Activated T-helper 1 cell treated with anti-CD3 and anti-CD28 coated beads, Interleukin-2, amount 50 U/mL, for 16 hours (primary cell): ENCODE measurements around the gene TMEM179.
A peak's percentile ranks its signal among the peaks of the same experiment; 100 is the strongest.
"Not testable (repeated sequence)": the region's sequence is repeated elsewhere in the genome, so short reads cannot be mapped to it uniquely, and the experiment has no call there.

Experiments used
- DNase-seq, 2 donors: peaks; one replicate each; pipeline ENCODE4 v3.0.0-alpha.2; 2020; ENCODE audit warnings: low read depth in 1 of 2, low spot score in 1 of 2

TMEM179 gene

DNA sequence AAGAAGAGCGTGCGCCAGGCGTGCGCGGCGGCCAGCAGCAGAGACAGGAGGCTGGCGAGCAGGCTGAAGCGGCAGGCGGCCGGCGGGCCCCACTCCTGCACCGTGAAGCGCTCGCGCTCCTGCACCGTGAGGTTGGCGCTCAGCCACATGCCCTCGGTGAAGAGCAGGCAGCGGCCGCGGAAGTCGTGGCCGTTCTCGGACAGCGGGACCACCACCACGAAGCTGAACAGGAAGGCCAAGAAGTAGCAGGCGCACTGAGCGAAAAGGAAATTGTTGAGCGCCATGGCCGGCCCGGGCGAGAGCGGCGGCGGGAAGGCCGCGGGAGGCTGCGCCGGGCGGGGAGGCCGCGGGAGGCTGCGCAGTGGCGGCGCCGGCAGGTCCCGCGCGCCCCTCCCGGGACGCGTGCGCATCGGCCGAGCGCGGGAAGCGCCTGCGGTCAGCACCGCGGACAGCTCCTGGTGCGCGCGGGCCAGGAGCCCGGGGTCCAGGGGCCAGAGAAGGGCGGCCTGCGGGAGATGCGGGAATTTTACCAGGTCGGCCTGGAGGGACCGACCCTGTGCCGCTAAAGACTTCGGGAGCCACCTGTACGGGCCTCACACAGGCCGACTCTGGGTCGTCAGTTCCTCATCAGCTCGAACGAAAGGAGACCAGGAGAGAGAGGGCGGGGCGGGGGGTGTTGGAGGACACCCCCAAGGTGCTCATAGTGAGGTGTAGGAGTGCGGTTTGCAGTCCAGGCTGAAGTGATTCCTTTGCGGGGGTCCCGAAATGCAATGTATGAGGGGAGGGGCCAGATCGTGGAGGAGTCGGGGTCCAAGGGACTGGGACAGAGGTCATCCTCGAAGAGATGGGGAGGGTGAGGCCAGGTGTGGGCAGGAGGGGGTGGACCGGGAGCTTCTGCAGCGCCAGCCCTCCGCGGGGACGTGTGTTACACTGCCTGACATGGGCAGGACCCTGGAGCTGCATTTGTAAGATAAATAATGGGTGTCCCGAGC is at the start of gene TMEM179:
Gene TMEM179, minus strand, starts transcription at position 315 of the 992 bp plus-strand sequence. Its CDS starts 31 bp downstream, at position 284.
- no peak for DNase-seq

DNA sequence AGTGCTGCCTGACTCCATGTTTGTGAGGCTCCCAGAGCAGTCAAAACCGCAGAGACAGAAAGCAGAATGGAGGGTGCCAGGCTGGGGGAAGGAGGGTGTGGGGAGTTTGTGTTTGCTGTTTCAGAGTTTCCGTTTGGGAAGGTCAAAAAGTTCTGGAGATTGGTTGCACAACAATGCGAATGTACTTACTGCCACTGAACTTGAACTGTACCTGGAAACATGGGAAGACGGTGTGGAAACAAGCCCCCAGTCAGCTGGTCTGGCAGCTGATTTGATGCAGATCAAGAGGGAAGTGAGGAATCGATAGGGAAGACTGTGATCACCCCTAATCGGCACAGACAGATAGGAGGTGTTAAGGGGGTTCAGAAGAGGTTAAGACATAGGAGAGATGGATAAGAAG is 49.5 kb upstream of the TMEM179 start:
- no peak for DNase-seq

DNA sequence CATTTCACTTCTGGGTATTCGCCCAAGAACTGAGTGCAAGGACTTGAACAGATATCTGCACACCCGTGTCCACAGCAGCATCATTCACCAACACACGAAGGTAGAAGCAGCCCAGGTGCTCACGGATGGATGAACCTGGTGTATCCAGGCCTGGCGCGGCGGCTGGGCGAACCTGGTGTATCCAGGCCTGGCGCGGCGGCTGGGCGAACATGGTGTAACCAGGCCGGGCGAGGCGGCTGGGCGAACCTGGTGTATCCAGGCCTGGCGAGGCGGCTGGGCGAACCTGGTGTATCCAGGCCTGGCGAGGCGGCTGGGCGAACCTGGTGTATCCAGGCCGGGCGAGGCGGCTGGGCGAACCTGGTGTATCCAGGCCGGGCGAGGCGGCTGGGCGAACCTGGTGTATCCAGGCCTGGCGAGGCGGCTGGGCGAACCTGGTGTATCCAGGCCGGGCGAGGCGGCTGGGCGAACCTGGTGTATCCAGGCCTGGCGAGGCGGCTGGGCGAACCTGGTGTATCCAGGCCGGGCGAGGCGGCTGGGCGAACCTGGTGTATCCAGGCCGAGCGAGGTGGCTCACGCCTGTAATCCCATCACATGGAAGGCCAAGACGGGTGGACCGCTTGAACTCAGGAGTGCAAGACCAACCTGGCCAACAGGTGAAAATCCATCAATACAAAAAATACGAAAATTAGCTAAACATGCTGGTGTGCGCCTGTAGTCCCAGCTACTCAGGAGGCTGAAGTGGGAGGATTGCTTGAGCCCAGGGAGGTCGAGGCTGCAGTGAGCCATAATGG is 48.8 kb upstream of the TMEM179 start:
- DNase-seq: not testable (repeated sequence)

DNA sequence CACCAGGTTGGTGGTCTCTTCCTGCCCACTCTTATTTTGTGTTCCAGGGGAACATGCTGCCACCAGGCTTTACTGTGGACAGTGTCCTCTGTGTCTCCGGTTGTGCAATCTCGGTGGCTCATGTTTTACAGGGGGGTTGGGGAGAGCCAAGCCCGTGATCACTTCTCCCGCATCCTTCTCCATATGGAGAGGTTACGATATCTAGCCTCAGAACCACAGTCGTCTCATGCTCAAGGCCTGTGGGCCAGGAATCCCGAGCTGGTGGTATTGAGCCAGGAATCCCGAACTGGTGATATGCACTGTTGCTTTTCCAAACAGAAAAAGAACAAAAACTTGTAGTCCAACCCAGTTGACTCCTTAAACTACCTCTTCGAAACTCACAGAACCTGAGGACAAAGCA is 47.8 kb upstream of the TMEM179 start:
- DNase-seq: no peak

DNA sequence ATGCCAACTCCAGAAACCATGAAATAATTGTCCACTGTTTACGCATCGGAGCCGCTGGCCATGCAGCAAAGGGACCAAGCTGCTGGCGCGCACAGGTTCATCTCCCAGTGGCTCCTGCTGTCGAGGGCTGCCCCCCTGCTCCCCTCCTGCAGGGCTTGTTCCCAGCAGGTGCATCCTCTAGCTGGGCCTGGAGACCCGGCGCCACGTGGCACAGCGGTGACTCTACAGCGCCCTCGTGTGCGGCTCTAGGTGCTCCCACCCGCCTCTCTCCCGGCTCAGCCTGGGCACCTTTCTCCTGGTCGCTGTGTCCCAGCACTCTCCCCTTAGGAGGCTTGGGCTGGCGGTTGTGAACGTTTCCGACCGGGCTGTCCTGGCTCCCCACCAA is 47.3 kb upstream of the TMEM179 start:
- no peak for DNase-seq

DNA sequence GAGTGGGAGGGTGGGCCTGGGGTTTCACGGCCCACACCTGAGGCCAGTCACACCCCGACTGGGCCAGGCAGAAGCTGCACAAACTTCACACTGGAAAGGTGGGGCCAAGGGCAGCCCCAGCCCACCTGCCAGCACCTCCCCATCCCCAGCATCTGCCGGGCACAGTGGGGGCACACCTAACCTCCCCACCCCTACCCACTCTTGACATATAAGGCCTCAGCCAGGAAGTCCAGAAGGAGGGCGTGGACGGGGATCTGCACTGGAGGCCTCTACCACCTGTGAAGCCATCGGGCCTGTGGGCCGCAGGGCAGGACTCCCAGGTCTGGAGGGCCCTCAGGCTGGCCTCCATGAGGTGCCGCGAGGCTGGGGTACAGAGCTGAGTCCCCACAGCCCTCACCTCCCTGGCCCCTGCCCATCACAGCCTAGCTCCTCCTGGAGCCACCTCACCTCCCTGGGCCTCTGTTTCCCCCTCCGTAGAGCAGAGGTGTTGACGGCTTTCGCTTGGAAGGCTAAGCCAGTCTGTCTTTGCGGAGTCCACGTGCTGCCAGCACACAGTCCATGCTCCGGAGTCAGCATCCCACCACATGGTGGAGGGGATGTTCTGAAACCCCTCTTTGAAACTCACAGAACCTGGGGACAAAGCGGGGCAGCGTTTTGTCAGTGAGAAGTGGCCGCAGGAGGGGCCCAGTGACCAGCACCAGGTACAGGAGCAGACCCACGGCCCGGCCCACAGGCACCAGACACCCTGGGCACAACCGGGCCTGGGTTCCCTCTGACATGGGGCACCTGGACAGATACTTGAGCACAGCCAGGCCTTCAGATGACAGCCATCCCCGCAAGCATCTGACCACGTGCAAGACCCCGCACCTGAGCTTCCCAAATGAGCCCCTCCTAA is 46.7 kb upstream of the TMEM179 start:
- DNase-seq: no peak

DNA sequence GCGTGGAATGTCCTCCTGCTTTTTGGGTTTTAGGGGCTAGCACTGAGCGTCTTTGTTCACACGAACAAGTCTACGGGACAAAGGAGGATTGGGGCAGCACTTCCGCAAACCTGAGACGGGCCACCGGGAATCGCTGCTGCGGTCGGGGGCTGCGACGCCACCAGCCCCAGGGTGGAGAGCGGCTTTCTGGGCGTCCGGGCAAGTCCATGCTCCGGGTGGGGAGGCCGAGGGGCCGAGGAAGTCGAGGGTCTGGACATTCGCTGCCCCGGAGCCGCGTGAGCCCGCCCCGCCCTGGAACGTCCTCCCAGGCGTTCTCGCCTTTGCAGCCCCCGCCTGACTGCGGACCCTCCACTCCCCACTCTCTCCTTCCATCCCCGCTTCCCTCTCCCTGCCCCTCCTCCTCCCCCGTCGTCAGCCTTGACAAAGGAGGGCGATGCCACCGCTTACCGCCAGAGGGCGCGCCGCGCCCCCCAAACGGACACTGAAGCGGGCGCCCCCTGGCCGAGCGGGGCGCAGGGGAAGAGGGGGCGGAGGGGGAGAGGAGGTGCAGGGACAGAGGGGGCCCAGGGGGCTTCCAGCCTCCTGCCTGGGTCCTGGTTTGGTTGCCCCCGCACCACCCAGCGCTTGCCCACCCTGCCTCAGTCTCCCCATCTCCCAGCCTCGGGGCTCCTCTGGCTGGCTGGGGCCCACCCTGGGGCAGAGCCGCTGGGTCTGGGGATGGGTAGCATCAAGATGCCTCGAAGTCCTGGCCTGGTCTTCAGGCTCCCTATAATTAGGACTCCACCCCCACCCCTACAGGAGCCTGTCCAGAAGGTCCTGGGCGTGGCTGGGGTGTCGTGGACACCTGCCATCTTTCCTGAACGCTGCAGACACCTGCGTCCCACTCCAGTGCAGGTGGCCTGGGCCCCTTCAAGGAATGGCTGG is 45.7 kb upstream of the TMEM179 start:
- peak; percentile 34 for DNase-seq

DNA sequence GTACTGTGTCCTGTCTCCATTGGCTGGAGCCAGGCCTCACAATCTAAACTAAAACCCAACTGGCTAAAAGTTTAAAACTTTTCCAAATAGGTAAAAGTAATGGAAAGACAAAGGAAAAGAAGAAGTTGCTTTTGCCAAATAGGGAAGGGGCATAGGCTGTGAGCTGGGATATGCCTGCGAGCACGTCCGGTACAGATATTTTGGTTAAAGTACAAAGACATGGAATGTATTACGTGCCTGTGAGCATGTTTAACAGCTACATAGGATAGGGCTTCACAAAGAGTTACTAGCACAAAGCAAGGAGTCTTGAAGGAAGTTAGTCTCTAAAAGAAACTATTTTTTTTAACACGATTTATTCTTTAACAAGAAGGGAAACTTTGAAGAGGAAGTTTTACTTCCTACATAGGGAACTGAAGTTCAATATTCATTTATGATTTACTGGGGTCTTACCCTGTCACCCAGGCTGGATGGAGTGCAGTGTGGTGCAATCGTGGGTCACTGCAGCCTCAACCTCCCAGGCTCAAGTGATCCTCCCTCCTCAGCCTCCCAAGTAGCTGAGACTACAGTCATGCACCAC is 43.0 kb upstream of the TMEM179 start:
- no peak for DNase-seq

DNA sequence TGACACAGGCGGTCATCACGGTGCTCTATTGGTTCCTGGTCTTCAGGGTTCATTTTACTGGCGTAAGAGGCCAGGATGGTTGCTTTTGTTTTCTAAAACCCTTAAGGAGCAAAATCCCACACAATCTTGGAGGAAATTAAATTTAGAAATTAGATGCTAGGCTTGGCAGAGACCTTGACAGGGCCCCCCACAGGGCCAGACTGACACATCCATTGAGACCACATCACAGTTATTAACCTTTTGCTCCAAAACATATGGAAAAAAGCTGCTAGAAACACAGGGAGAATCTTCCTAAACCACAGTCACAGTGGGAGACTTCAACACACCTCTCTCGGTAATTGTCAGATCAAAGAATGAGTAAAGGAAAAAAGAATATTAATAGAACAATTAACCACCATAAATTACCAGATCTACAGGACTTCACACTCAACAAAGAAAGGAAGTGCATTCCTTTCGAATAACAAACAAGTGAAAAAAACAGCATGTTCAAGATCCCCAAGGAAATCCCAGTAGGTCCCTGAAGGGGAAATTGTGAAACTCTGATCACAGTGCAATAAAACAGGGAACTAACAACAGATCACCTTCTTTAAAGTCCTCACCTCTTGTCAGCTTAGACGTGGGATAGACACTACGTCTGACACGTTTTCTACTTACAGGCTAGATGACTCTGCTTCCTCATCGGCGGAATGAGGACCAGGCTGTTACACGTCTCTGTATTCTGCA is 40.2 kb upstream of the TMEM179 start:
- no peak for DNase-seq

DNA sequence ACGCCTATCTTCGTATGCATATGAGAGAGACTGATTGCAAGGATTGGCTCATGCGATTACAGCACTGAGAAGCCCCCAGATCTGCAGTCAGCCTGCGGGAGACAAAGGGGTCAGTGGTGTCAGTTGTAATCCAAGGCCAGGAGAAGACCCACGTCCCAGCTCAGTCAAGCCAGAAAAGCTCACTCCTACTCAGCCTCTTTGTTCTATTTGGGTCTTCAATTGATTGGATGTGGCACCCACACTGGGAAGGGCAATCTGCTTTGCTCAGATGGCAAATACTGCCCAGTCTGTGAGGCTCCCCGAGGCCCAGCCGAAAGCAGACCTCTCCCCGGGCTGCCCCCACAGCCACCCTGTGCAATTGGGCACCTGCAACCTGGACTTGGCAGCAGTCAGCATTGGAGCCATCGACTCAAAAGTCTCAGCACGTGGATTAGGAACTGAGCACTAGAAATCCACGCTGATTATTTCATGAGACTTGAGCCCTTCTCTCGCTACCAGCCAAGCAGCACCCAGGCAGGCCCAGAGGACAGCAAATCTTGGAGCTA is 39.6 kb upstream of the TMEM179 start:
- DNase-seq: no peak

DNA sequence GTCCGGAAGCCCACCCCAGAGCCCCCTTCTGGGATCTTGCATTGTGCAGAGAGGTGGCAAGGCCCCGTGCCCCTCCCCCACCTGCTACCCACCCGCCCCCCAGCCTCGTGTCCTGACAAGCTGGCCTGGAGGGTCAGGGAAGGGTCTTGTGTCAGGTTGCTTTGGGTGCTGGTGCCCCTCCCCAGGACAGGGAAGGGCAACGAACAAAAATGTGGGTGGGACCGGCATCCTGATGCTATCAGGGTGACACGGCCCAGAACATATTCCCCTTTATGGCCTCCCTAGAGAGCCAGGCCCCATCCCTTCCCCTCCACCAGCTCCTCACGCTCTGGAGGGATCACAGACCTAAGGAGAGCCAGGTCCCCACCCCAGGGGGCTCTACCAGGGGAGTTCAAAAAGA is 38.7 kb upstream of the TMEM179 start:
- DNase-seq: no peak

DNA sequence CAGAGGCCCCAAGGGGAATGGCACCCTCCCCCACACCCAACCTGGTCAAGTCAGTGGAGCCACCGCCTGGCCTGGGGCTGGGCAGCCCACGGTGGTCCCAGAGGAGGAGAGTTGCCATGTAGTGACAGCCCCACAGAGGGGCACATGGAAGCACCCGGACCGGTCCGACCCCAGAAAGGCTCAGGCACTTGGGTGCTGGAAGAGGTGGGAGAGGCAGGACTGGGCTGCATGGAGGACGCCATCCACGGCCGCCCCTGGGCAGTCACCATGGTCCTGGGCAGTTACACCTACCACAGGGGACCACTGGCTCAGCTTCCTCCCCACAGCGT is 37.9 kb upstream of the TMEM179 start:
- no peak for DNase-seq

DNA sequence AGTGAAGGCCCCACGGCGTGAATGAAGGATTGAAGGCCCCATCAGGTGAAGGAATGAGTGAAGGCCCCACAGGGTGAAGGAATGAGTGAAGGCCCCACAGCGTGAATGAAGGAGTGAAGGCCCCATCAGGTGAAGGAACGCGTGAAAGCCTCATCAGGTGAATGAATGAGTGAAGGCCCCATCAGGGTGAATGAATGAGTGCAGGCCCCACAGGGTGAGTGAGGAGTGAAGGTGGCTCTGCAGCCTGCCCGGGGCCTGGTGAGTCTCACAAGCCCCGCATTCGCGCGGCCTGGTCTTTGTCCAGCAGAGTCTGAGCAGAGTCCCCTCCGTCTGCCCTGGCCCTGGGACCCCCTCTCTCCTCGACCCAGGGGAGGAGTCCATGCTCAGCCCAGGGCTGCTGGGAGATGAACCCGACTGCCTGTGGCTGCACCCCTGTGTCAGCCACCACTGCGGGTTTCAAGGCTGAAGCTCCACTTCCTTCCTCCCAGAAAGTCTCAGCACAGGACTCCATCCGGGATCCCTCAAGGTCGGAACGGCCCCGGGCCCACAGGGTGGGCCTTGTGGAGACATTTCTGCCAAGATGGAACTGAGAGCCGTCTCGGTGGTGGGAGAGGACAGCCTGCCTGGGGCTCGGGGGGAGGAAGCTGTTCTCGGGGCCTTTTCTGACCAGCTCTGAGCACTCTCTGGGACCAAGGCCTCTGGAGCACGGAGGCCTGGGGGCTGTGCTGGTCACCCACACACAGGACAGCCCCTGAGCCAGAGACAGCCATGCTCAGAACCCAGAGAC is 37.4 kb upstream of the TMEM179 start:
- no peak for DNase-seq

DNA sequence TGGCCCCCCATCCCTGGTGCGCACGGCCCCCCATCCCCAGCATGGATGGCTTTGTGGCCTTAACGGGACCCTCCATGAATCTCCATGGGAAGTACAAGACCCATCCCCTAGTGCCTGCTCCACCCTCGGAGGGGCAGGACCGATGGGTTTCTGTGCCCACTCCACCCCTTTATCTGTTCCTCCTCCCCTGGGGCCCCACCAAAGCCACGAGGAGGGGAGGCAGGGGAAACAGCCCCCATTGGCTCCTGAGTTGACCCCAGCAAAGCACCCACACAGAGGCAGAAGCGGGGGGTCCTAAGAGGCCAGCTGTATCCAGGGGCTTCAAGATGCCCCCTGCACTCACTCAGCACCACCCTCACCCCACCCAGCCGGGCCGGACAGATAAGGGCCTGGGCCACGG is 36.1 kb upstream of the TMEM179 start:
- DNase-seq: no peak

DNA sequence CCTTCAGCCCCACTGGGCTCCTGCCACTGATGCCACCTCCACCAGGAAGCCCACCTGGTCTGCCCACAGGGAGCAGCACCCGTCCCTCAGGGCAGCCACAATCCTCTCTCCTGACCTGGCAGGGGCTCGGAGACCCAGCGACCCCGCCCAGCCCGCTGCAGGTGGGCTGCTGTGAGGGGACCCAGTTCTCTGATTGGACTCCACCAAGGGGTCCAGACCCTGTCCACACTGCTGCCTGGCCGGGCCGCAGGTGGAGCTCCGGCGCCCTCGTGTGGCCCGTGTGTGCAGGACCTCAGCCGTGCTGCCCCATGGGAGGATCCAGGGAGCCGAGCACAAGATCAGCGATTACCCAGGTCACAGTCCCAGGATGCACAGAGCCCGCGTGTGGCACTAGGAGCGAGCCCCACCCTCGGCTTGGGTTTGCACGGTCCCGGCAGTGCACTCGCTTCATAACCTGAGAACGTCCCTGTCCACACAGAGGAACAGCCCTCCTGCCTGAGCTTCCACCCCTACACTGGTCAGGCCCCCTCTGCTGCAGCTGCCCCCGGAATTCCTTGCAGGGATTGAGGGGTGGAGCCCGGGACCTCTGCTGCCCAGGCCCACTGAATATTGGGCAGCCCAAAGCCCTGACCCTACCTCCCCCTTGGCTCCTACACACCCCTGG is 35.4 kb upstream of the TMEM179 start:
- DNase-seq: no peak

DNA sequence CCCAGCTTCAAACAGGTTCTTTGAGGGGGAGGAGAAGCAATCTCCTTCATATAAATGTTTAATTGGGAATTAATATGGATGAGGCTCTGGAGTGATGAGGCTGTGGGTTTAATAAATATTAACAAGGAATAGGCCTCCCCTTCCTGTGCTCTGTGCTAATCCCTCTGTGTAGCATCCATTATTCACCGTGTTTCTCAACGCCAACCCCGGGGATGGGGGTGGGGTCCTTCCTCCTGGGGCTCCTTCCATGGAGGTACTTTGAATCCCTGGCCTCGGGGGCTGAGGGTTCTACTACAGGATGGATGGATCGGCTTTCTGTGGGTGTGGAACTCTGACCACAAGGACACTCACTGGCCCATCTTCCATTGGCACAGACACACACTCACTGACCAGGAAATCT is 34.9 kb upstream of the TMEM179 start:
- DNase-seq: no peak

DNA sequence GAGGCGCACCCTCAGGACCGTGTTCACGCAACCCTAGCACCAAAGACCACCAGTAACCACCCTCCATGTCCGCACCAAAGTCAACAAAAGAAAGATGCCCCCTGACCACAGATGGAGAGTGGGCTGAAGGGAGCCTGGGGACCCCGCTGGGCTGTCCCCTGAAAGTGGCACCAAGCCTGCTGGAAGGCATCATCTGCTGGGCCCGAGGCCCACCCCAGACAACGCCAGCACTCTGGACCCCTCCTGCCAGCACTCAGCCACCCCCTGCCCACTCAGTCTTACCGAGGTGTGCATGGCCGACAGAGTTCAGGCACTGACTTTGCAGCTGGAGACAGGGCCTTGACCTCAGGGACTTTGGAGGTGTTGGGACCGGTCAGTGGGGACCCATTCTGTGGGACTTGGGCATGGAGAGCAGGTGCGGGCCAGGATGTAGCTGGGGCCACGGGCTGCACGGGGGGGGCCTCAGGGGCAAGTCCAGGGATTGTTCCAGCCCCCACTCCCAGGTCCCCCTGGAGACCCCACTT is 34.4 kb upstream of the TMEM179 start:
- DNase-seq: no peak
